Sigmoid colon (tissue), 7 donors: Measurements from ENCODE around the gene HMGN3. TPM values are rescaled to one million over a fixed set of nuclear protein-coding genes. Genes with fewer than 3 reads are reported as not detected.

Experiments
- DNase-seq: peaks from one replicate; pipeline ENCODE4 v3.0.0-alpha.2; 2019
- H3K27ac ChIP-seq, 4 donors: fragments of 200-600 bp; sonication (generic); one replicate each; pipeline ENCODE4 v1.5.1; 2016 to 2019; ENCODE audit warnings: mild to moderate bottlenecking in 1 of 4
- H3K27me3 ChIP-seq, 3 donors: fragments of 200-600 bp; sonication (generic); one replicate each; pipeline ENCODE4 v1.5.1; 2019; ENCODE audit warnings: mild to moderate bottlenecking in 1 of 3
- H3K36me3 ChIP-seq, 4 donors: fragments of 200-600 bp; sonication (generic); one replicate each; pipeline ENCODE4 v1.5.1; 2016 to 2019
- H3K4me1 ChIP-seq, 4 donors: fragments of 200-600 bp; sonication (generic); one replicate each; pipeline ENCODE4 v1.5.1; 2017 to 2019
- H3K4me3 ChIP-seq, 4 donors: fragments of 200-600 bp; sonication (generic); one replicate each; pipeline ENCODE4 v1.5.1; 2017 to 2019; ENCODE audit warnings: mild to moderate bottlenecking in 2 of 4, moderate library complexity in 1 of 4
- H3K9me3 ChIP-seq, 4 donors: fragments of 200-600 bp in 3 of 4; sonication (generic) in 3 of 4; one replicate each; pipeline versions ENCODE4 v1.5.1 to v1.6.1; 2013 to 2019
- EP300 ChIP-seq, 4 donors: sonication (generic); formaldehyde crosslinking; IDR thresholded peaks; one replicate each; pipeline ENCODE4 v1.6.1; 2017; ENCODE audit warnings: antibody characterized with exemption in 4 of 4
- POLR2A ChIP-seq, 2 donors: fragments of 450-650 bp; IDR thresholded peaks; one replicate each; pipeline ENCODE4 v1.6.1; 2016; ENCODE audit warnings: antibody characterized with exemption in 2 of 2, mild to moderate bottlenecking in 2 of 2, moderate library complexity in 2 of 2
- POLR2AphosphoS5 ChIP-seq, 4 donors: sonication (generic); formaldehyde crosslinking; IDR thresholded peaks; one replicate each; pipeline ENCODE4 v1.6.1; 2017; ENCODE audit warnings: antibody characterized with exemption in 4 of 4
- WGBS, 2 donors: extraction: QIAGEN DNeasy Blood & Tissue Kit; methylation state at CpG; one replicate each; pipeline ENCODE4 v1.1.7; 2013; 5-methylcytosine and 5-hydroxymethylcytosine counted together
- intact Hi-C: fragments of 100-400 bp; cut with DNase I; formaldehyde crosslinking; loops from one replicate; pipeline ENCODE4 v1.15.1; 2023
- polyA plus RNA-seq, 3 donors: library from polyadenylated mRNA; stranded (reverse); fragments of 200-250 nt; gene quantifications; one replicate each; pipeline ENCODE4 v1.2.3, GENCODE V29; 2013
- total RNA-seq, 4 donors: library from RNA; depleted of rRNA; stranded (reverse); fragments of >200 nt; gene quantifications; one replicate each; pipeline ENCODE4 v1.1.0, GENCODE V29; 2016
- TF ChIP-seq, protein P1 (sequence below), 4 experiments: fragments of 450-650 bp in 3 of 4; fragments of 200-600 bp in 1 of 4; IDR thresholded peaks; one replicate each; pipeline ENCODE4 v1.5.1; 2016 to 2019; ENCODE audit warnings: antibody characterized with exemption in 4 of 4, mild to moderate bottlenecking in 3 of 4, moderate library complexity in 2 of 4
- donor health status: healthy with polysubstance abuse.
- donor health status: Bipolar disorder and iron deficiency.
- donor health status: healthy.

HMGN3 gene
- total and polyA plus RNA-seq, 7 donors, result 49.9 to 82.8 (median 69.4) TPM

DNA sequence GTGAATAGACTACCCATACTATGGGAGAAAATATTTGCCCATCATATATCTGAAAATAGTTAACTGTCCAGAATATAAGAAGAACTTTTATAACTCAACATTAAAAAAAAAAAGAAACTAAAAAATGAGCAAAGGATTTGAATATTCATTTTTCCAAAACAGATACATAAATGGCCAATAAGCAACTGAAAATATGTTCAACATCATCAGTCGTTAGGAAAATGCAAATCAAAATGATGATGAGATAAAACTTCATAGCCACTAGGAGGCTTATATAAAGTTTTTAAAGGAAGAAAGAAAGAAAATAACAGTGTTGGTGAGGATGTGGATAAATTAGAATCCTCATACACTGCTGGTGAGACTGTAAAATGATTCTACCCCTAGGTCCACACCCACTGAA, 32.6 kb upstream of the HMGN3 start:
- no peaks in the 10 kb centered on the region for H3K36me3 ChIP-seq
- H3K27me3 ChIP-seq, result no peaks in the 10 kb centered on the region
- no peak overlapping the region for H3K27ac ChIP-seq
- TF ChIP-seq, protein P1, sequence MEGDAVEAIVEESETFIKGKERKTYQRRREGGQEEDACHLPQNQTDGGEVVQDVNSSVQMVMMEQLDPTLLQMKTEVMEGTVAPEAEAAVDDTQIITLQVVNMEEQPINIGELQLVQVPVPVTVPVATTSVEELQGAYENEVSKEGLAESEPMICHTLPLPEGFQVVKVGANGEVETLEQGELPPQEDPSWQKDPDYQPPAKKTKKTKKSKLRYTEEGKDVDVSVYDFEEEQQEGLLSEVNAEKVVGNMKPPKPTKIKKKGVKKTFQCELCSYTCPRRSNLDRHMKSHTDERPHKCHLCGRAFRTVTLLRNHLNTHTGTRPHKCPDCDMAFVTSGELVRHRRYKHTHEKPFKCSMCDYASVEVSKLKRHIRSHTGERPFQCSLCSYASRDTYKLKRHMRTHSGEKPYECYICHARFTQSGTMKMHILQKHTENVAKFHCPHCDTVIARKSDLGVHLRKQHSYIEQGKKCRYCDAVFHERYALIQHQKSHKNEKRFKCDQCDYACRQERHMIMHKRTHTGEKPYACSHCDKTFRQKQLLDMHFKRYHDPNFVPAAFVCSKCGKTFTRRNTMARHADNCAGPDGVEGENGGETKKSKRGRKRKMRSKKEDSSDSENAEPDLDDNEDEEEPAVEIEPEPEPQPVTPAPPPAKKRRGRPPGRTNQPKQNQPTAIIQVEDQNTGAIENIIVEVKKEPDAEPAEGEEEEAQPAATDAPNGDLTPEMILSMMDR (IDR thresholded peaks at IDR 0.05), result no peak
- no peak for TF ChIP-seq POLR2AphosphoS5 (IDR thresholded peaks at IDR 0.05)
- no peak for TF ChIP-seq EP300 (IDR thresholded peaks at IDR 0.05)
- no peak for TF ChIP-seq POLR2A (IDR thresholded peaks at IDR 0.05)
- no peak for DNase-seq
- H3K4me3 ChIP-seq, result no peak overlapping the region
- intact Hi-C loops, result no loop called here
- WGBS, 2 donors, result 84 to 89% methylated on average over 1 of the region's 1 CpG
- H3K9me3 ChIP-seq, result no peaks in the 10 kb centered on the region
- peaks cover 0 to 8% (median 2%) of the 10 kb centered on the region in 4 donors for H3K4me1 ChIP-seq

DNA sequence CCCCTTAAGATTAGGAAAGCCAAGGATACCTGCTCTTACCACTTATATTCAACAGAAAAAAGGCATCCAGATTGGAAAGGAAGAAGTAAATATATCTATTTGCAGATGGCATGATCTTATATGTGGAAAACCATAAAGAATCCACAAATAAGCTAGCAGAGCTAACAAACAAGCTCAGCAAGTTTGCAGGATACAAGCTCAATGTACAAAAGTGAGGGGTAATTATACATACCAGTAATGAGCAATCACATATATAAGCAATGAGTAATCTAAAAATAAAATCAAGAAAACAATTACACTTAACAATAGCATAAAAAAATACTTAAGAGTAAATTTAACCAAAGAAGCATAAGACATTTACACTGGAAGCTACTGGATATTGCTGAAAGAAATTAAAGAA, 31.6 kb upstream of the HMGN3 start:
- no peak overlapping the region for H3K27ac ChIP-seq
- no peak for DNase-seq
- no peaks in the 10 kb centered on the region for H3K9me3 ChIP-seq
- no peaks in the 10 kb centered on the region for H3K27me3 ChIP-seq
- intact Hi-C loops, result no loop called here
- peaks cover 0 to 8% (median 2%) of the 10 kb centered on the region in 4 donors for H3K4me1 ChIP-seq
- TF ChIP-seq EP300 (IDR thresholded peaks at IDR 0.05), result no peak
- TF ChIP-seq, protein P1 (IDR thresholded peaks at IDR 0.05), result no peak
- TF ChIP-seq POLR2AphosphoS5 (IDR thresholded peaks at IDR 0.05), result no peak
- no peak for TF ChIP-seq POLR2A (IDR thresholded peaks at IDR 0.05)
- no peak overlapping the region for H3K4me3 ChIP-seq
- H3K36me3 ChIP-seq, result no peaks in the 10 kb centered on the region

DNA sequence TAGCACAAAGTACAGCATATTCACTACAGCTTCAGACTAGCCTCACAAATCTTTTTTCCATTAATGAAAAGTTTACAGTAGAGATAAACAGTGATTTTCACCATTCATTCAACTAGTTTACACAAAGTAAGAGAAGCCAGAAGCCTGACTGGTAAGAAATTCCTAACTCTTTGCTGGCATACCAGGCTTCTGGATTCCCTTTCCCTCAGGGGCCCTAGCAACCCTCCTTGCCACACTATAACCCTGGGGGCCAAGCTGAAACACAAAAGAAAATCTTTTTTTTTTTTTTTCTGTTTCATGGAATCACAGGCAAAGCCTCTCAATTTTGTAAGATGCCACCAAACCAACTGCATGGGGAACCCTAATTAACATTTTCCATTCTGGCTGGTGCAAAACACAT, 28.9 kb upstream of the HMGN3 start:
- TF ChIP-seq POLR2A (IDR thresholded peaks at IDR 0.05) (no peak), POLR2AphosphoS5 (IDR thresholded peaks at IDR 0.05) (no peak), EP300 (IDR thresholded peaks at IDR 0.05) (no peak)
- TF ChIP-seq, protein P1 (IDR thresholded peaks at IDR 0.05), result no peak
- no peak overlapping the region for H3K27ac ChIP-seq
- intact Hi-C loops, result no loop called here
- no peak for DNase-seq
- no peaks in the 10 kb centered on the region for H3K4me1 ChIP-seq
- no peaks in the 10 kb centered on the region for H3K27me3 ChIP-seq
- no peaks in the 10 kb centered on the region for H3K36me3 ChIP-seq
- H3K4me3 ChIP-seq, result no peak overlapping the region
- no peaks in the 10 kb centered on the region for H3K9me3 ChIP-seq

DNA sequence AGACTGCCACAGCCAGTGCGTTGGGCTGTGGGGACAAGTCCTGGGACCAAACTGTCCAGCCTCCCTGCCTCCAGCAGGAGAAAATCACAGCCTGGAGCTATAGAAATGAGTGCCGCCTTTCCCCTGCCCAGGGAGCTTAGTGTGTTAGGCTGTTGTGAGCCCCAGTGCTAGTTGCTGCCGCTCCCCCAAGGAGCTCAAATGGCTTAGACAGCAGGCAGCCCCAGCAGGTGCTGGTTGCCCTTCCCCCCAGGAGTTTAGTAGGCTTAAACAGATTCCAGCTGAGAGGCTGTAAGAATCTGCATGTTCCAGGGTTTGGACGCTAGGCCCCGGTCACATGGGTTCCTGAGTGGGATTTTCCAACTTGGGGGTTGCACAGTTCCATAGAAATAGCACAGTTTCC, 27.2 kb upstream of the HMGN3 start:
- Histone ChIP-seq H3K36me3 (no peaks in the 10 kb centered on the region), H3K27me3 (no peaks in the 10 kb centered on the region), H3K9me3 (no peaks in the 10 kb centered on the region), H3K4me3 (no peak overlapping the region), H3K27ac (no peak overlapping the region), H3K4me1 (no peaks in the 10 kb centered on the region)
- no peak for TF ChIP-seq POLR2AphosphoS5 (IDR thresholded peaks at IDR 0.05)
- TF ChIP-seq, protein P1 (IDR thresholded peaks at IDR 0.05), result no peak
- TF ChIP-seq EP300 (IDR thresholded peaks at IDR 0.05), result no peak
- no peak for TF ChIP-seq POLR2A (IDR thresholded peaks at IDR 0.05)
- WGBS, 2 donors, result 73 to 83% methylated on average over 5 of the region's 5 CpGs
- intact Hi-C loops, result no loop called here
- DNase-seq, result no peak

DNA sequence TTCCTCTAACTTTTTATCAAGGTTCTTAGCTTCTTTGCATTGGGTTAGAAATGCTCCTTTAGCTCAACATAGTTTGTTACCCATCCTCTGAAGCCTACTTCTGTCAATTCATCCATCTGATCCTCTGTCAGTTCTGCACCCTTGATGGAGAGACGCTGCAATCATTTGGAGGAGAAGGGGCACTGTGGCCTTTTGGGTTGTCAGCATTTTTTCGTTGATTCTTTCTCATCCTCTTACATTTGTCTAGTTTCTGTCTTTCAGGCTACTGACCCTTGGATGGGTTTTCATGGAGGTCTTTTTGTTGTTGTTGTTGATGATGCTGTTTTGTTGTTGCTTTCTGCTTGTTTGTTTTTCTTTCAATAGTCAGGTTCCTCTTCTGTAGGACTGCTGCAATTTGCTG, 26.3 kb upstream of the HMGN3 start:
- H3K4me3 ChIP-seq, result no peak overlapping the region
- no peak overlapping the region for H3K27ac ChIP-seq
- intact Hi-C loops, result no loop called here
- no peaks in the 10 kb centered on the region for H3K27me3 ChIP-seq
- WGBS, 2 donors, result 86 to 90% methylated on average over 2 of the region's 2 CpGs
- H3K9me3 ChIP-seq, result no peaks in the 10 kb centered on the region
- no peak for TF ChIP-seq POLR2AphosphoS5 (IDR thresholded peaks at IDR 0.05)
- TF ChIP-seq EP300 (IDR thresholded peaks at IDR 0.05), result no peak
- no peak for TF ChIP-seq POLR2A (IDR thresholded peaks at IDR 0.05)
- TF ChIP-seq, protein P1 (IDR thresholded peaks at IDR 0.05), result no peak
- DNase-seq, result no peak
- H3K36me3 ChIP-seq, result no peaks in the 10 kb centered on the region
- no peaks in the 10 kb centered on the region for H3K4me1 ChIP-seq
